NCI-H748 treated with DMSO at 0.1 percent for 48 hours (cell line): ENCODE measurements around the gene FCGBP.

ENCODE experiments used
- DNase-seq: peaks from one replicate; lab custom pipeline; 2025; lab: John Stamatoyannopoulos, UW

The FCGBP gene

GRCh38 chr19:39946532-39946931, 12.1 kb upstream of the FCGBP start:
- DNase-seq = no peak

DNA sequence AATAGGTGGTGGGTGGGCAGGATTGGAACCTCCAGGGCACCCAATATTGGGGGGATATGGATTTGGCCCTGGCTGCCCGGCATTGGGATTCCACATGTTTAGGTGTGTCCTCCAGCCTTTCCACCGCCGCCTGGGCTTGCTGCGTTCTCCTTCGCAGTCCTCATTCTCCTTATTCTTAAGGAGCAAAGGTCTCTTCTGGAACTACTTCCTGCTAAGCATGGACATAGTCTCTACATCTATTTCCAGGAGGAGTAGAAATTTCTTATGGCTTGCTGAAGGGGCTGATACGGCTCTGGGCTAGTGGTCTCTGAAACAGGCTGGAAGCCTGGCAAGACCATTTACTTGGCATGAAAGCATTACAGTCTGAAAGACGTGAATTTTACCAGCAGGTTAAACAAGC, 9.2 kb upstream of the FCGBP start:
- no peak for DNase-seq

DNA sequence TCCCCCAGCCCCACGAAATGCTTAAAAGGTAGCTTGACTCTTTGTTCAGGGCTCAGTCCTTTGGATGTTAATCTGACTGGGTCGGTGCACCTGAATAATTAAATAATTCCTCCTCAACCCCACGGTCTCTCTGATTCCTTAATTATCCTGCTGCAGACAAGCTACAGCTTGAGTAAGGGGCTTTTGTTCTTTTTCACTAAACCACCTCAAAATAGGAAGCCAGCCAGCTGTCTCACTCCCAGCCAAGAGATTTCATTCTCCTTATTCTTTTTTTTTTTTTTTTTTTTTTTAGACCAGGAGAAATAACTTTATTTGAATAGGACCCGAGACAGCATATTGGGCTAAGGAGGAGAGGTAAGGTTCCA, 7.9 kb upstream of the FCGBP start:
- DNase-seq = no peak

GRCh38 chr19:39941615-39942365, 7.4 kb upstream of the FCGBP start:
- DNase-seq = no peak

DNA sequence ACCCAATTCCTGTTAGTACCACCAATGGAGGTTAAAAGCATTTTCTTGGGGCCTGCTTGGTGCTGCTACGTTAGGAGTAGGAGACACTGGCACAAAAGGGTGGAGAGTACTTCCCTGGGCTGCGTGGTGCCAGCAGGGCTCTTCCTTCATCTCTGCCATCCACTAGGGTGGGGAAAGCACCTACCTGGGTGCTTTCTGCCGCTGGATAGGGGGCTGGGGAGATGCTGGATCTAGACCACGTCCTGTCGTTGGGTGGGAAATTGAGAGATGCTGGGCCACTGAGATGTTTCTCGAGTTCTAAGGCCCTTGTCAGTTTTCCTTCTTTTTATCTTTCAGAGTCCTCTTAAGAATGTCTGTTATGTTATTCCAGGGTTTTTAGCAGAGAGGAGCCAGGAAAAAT, 6.7 kb upstream of the FCGBP start:
- DNase-seq = no peak

DNA sequence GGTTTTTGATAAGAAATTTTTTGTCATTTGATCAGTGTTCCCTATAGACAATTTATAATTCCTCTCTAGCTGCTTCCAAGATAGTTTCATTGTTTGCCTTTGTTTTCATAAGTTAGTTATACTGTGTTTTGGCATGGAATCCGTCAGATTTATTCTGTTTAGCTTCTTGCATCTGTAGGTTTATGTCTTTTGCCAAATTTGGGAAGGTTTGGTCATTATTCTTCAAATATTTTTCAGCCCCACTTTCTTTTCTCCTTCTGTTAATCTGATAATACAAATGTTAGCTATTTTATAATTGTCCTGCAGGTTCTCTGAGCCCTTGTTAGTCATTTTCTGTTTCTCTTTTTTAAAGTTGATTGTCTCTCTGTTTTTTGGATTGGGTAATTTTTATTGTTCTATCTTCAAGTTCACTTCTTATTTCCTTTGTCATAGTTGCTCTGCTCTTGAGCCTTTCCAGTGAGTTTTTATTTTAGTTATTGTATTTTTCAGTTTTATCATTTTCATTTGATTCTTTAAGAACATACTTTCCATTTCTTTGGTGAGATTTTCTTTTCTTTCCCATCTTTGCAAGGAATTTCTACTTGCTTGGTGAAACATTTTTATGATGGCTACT, 5.9 kb upstream of the FCGBP start:
- DNase-seq = no peak

GRCh38 chr19:39939556-39939955, 5.1 kb upstream of the FCGBP start:
- DNase-seq = no peak

- no peak for DNase-seq
These were observed 3.4 kb upstream of the FCGBP start for GRCh38 chr19:39937787-39938186.

- no peak for DNase-seq
These were observed 2.8 kb upstream of the FCGBP start for GRCh38 chr19:39937094-39937720.

DNA sequence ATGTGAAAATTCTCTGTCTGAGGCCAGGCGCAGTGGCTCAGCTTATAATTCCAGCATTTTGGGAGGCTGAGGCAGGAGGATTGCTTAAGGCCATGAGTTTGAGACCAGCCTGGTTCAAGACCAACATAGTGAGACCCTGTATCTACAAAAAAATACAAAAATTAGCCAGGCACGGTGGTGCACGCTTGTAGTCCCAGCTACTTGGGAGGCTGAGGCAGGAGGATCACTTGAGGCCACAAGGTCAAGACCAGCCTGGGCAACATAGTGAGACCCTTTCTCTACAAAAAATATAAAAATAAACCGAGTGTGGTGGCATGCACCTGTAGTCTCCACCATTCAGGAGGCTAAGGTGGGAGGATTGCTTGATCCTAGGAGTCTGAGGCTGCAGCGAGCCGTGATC, 2.2 kb upstream of the FCGBP start:
- DNase-seq = no peak

GRCh38 chr19:39936020-39936419, 1.6 kb upstream of the FCGBP start:
- DNase-seq = no peak

- no peak for DNase-seq
These were observed 879 bp upstream of the FCGBP start for GRCh38 chr19:39935364-39935661.

DNA sequence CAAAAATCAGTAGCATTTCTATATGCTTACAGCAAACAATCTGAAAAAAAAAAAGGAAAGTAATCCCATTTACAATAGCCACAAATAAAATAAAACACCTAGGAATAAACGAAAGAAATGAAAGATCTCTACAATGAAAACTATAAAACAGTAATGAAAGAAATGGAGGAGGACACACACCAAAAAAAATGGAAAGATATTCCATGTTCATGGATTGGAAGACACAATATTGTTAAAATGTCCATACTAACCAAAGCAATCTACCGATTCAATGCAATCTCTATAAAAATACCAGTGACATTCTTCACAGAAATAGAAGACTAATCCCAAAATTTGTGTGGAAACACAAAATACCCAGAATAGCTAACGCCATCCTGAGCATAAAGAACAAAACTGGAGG, 4.7 kb downstream of the FCGBP start:
- DNase-seq = no peak

DNA sequence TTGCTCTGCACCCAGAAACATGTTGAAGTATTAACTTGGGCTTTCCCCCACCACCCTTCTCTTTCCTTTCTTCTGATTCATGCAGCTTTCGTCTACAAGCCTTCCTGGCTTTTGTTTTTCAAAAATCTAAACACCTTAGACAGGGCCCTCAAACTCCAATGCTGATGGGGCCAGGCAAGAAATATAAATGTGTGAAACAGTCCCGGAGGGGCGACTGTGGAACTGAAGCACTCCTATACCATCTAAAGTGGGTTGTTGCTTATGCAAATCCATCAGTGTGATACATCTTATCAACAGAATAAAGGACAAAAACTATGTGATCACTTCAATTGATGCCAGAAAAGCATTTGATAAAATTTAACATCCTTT, 6.1 kb downstream of the FCGBP start:
- no peak for DNase-seq

GRCh38 chr19:39927524-39928356, 6.7 kb downstream of the FCGBP start:
- no peak for DNase-seq

- no peak for DNase-seq
These were observed 7.4 kb downstream of the FCGBP start for GRCh38 chr19:39927076-39927475.

DNA sequence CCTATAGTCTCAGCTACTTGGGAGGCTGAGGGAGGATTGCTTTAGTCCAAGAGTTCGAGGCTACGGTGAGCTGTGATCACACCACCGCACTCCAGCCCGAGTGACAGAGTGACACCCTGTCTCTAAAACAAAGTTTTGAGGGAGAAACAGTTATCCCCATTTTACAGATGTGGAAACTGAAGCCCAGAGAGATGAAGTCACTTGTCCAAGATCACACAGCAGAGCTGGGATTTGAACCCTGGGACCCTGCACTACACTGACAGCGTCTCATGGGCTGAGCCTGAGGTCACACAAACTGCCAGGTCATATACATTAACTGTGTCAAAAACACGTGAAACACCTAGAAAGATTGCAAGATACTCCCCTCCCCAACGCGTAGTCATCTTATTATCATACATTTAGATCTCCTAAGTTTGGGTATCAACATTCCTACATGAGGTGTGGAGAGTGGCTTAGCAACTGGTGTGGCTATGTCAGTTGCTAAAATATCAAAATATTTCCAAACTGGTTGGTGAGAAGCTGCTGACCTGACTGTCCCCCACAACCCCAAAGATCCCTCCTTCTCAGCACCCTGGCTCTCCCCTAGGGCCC, 8.2 kb downstream of the FCGBP start:
- no peak for DNase-seq

GRCh38 chr19:39924952-39925351, 9.5 kb downstream of the FCGBP start:
- no peak for DNase-seq

- no peak for DNase-seq
These were observed 10.0 kb downstream of the FCGBP start for GRCh38 chr19:39924389-39924788.

DNA sequence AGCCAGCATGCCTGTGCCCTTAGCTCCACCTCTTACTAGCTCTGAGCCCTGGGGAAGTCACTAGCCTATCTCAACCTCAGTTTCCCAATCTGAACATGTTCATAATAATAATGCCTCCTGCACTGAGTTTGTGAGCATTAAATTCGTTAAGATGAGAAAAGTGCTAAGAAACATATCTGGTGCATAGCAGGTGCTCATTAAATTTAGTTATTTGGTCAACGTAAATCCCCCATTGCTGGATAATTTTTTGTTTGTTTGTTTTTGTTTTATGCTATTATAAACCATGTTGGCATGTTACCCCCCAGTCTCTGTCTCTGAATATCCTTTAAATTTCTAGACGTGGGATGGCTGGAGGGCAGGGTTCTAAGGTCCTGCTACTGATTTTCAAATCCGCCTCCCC, 10.6 kb downstream of the FCGBP start:
- DNase-seq = no peak

DNA sequence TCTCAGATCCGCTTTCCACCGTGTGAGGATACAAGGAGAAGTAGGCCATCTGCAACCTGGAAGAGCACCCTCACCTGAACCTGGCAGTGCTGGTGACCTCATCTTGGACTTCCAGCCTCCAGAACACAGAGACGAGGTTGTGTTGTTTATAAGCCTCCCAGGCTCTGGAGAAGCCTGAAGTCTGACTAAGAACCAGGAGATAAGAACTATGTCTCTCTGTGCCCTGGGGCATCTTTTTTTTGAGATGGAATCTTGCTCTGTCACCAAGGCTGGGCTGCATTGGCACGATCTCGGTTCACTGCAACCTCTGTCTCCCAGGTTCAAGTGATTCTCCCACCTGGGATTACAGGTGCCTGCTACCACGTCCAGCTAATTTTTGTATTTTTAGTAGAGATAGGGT, 14.5 kb downstream of the FCGBP start:
- DNase-seq = no peak

DNA sequence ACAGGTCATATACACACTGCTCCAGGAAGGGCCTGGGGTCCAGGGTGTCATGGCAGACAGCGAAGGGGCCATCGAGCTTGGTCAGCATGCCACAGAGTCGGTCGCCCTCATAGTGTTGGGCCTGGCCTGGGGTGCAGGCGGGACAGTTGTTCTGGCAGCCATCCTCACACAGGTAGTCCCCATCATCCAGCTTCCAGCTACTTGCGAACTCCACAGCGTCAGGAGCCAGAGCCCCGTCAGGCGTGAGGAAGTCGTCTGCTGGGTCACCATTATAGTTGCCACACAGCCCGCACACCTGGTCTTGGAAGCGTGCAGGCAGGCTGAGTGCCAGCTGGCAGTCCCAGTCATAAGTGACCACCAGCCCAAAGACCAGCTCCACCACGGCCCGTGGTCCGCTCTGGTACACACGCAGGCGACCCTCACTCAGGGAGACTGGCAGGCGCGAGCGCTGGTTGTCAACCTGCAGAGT, 16.2 kb downstream of the FCGBP start:
- no peak for DNase-seq
